Endothelial cell of umbilical vein (primary cell): ENCODE measurements around the gene GABBR2. TPM values are rescaled to one million over a fixed set of nuclear protein-coding genes. Genes with fewer than 3 reads are reported as not detected.

Experiments
- BruUV-seq: library from RNA; stranded (reverse); fragments of 400-500 nt; replicated peaks from 2 replicates; lab custom pipeline; 2021; lab: Mats Ljungman, UMichigan
- CTCF ChIA-PET: fragments of 300-600, 350-600 bp; sonication (Branson Sonifier 250); formaldehyde crosslinking; loops from one replicate; lab custom pipeline; 2021; ENCODE audit warnings: antibody characterized with exemption, inconsistent platforms; lab: Charles Lee
- POLR2A ChIA-PET: fragments of 300-600, 350-600 bp; sonication (Branson Sonifier 250); formaldehyde crosslinking; loops from one replicate; lab custom pipeline; 2021; ENCODE audit warnings: antibody characterized with exemption, inconsistent platforms; lab: Charles Lee
- DNase-seq: peaks from one replicate; pipeline ENCODE4 v3.0.0-alpha.2; 2011; ENCODE audit warnings: low read depth, low spot score
- FAIRE-seq: peaks from 2 replicates; lab custom pipeline; 2011; peaks lifted over from hg19 to GRCh38; lab: Jason Lieb, UNC
- H2AFZ ChIP-seq: 2 replicates; pipeline ENCODE4 v1.6.0; 2012; ENCODE audit warnings: low read depth, low read length, control low read depth, inconsistent platforms
- H3K27ac ChIP-seq: 2 replicates; pipeline ENCODE4 v1.5.1; 2011; ENCODE audit warnings: low read depth, mild to moderate bottlenecking, control low read depth, low read length, moderate library complexity; ENCODE audit not compliant: insufficient read depth
- H3K27me3 ChIP-seq, 2 experiments: 2 replicates each; pipeline versions ENCODE4 v1.6.0 to v1.6.1; 2011; ENCODE audit warnings: low read length in 2 of 2, mixed read lengths in 1 of 2; ENCODE audit not compliant: control insufficient read depth in 2 of 2, insufficient read depth in 2 of 2
- H3K36me3 ChIP-seq, 2 experiments: 2 replicates in 1 of 2; 3 replicates in 1 of 2; pipeline ENCODE4 v1.5.1; 2011; ENCODE audit warnings: low read length in 2 of 2, mild to moderate bottlenecking in 1 of 2, moderate library complexity in 1 of 2; ENCODE audit not compliant: control insufficient read depth in 2 of 2, insufficient read depth in 2 of 2; ENCODE audit errors: extremely low read depth in 1 of 2
- H3K4me1 ChIP-seq: 3 replicates; pipeline ENCODE4 v1.5.1; 2011; ENCODE audit warnings: mild to moderate bottlenecking, low read length; ENCODE audit not compliant: control insufficient read depth, insufficient read depth; ENCODE audit errors: extremely low read depth
- H3K4me2 ChIP-seq: 2 replicates; pipeline ENCODE4 v1.6.1; 2011; ENCODE audit warnings: low read length, control low read depth, mixed read lengths; ENCODE audit not compliant: insufficient read depth
- H3K4me3 ChIP-seq, 3 experiments: fragments of 200-600 bp in 1 of 3; sonication (generic), shearing (Covaris generic) in 1 of 3; replicated peaks in 1 of 3; 2 replicates each; pipeline ENCODE4 v1.5.1; 2011 to 2016; ENCODE audit warnings: control low read depth in 3 of 3, low read length in 3 of 3, mild to moderate bottlenecking in 2 of 3, inconsistent platforms in 1 of 3, low read depth in 1 of 3, moderate library complexity in 1 of 3; ENCODE audit not compliant: insufficient read depth in 1 of 3
- H3K79me2 ChIP-seq: 2 replicates; pipeline ENCODE4 v1.6.0; 2012; ENCODE audit warnings: low read length, inconsistent platforms; ENCODE audit not compliant: control insufficient read depth, insufficient read depth
- H3K9ac ChIP-seq: replicated peaks from 2 replicates; pipeline ENCODE3; 2011; ENCODE audit warnings: low read length, control low read depth; ENCODE audit not compliant: insufficient read depth; ENCODE audit errors: extremely low read depth
- H3K9me1 ChIP-seq: replicated peaks from 3 replicates; pipeline ENCODE4 v1.6.0; 2011; ENCODE audit warnings: mild to moderate bottlenecking, low read length; ENCODE audit not compliant: control insufficient read depth, insufficient read depth; ENCODE audit errors: extremely low read depth
- H3K9me3 ChIP-seq: replicated peaks from 2 replicates; pipeline ENCODE4 v1.5.1; 2012; ENCODE audit warnings: low read length, inconsistent platforms; ENCODE audit not compliant: control insufficient read depth, insufficient read depth
- H4K20me1 ChIP-seq: replicated peaks from 2 replicates; pipeline ENCODE3; 2011; ENCODE audit warnings: mild to moderate bottlenecking, low read length; ENCODE audit not compliant: control insufficient read depth, insufficient read depth; ENCODE audit errors: extremely low read depth
- CTCF ChIP-seq, 2 donors: IDR thresholded peaks; 1 replicate in 1 of 2; 2 replicates in 1 of 2; pipeline ENCODE4 v1.5.1; 2011; ENCODE audit warnings: low read length in 2 of 2, mild to moderate bottlenecking in 2 of 2, moderate library complexity in 2 of 2, control low read depth in 1 of 2, inconsistent platforms in 1 of 2, low read depth in 1 of 2; ENCODE audit not compliant: insufficient read depth in 1 of 2; ENCODE audit errors: extremely low read depth in 1 of 2
- EZH2 ChIP-seq: IDR thresholded peaks from 2 replicates; pipeline ENCODE4 v1.6.1; 2012; ENCODE audit warnings: borderline replicate concordance, low read depth, mild to moderate bottlenecking, moderate library complexity, low read length, inconsistent platforms; ENCODE audit not compliant: severe bottlenecking
- FOS ChIP-seq: IDR thresholded peaks from 2 replicates; pipeline ENCODE4 v1.6.1; 2011; ENCODE audit warnings: mild to moderate bottlenecking, low read length, moderate library complexity, borderline replicate concordance; ENCODE audit not compliant: insufficient read depth
- GATA2 ChIP-seq: IDR thresholded peaks from 2 replicates; pipeline ENCODE4 v1.7.0; 2011; ENCODE audit warnings: low read depth, mild to moderate bottlenecking, moderate library complexity, mixed read lengths, low read length; ENCODE audit not compliant: insufficient read length, insufficient read depth
- JUN ChIP-seq: IDR thresholded peaks from 2 replicates; pipeline ENCODE4 v1.6.1; 2011; ENCODE audit warnings: borderline replicate concordance, low read depth; ENCODE audit not compliant: insufficient read length, insufficient read depth
- MAX ChIP-seq: IDR thresholded peaks from 2 replicates; pipeline ENCODE4 v1.6.1; 2011; ENCODE audit not compliant: insufficient read depth, insufficient read length
- MYC ChIP-seq: IDR thresholded peaks from one replicate; pipeline ENCODE4 v1.6.1; 2011; ENCODE audit warnings: mild to moderate bottlenecking, low read depth, low read length
- POLR2A ChIP-seq: IDR thresholded peaks from 2 replicates; pipeline ENCODE4 v1.6.1; 2012; ENCODE audit warnings: low read depth, mild to moderate bottlenecking, control low read depth, low read length
- POLR2AphosphoS5 ChIP-seq: IDR thresholded peaks from 2 replicates; pipeline ENCODE4 v1.6.1; 2012; ENCODE audit warnings: low read depth, mild to moderate bottlenecking, control low read depth, low read length, moderate library complexity; ENCODE audit not compliant: insufficient read depth
- dilution Hi-C: fragments of 300-500 bp; cut with MboI; formaldehyde crosslinking; loops from one replicate; pipeline ENCODE4 v1.15.0; 2019; ENCODE audit warnings: low sequenced_read_pairs; ENCODE audit not compliant: extremely low pct_ligation_motif_present
- intact Hi-C: fragments of 100-400 bp; cut with micrococcal nuclease; formaldehyde crosslinking; loops from one replicate; pipeline ENCODE4 v1.10.0; 2022
- polyA plus RNA-seq, 4 experiments: library from polyadenylated mRNA; depleted of rRNA in 3 of 4; stranded (reverse) in 3 of 4; unstranded in 1 of 4; fragments of >200 nt; gene quantifications; 2 replicates each; pipeline versions ENCODE4 v1.2.1 to v1.2.3, GENCODE V29; 2011 to 2012; ENCODE audit warnings: missing spikeins in 1 of 4
- total RNA-seq: library from RNA; stranded (reverse); gene quantifications from 2 replicates; pipeline ENCODE4 v1.2.3, GENCODE V29; 2021

GABBR2 gene
- total and polyA plus RNA-seq, 2 donors (not counting 3 experiments of a cell fraction or from before 2014, with no cell fraction given): 1.1 to 9.2 TPM

GRCh38 chr9:98306384-98307145 is 402.2 kb downstream of the GABBR2 start:
- Histone ChIP-seq H3K36me3 (no peaks in the 10 kb centered on the region), H3K27me3 (no peaks in the 10 kb centered on the region), H3K9me1 (no peaks in the 10 kb centered on the region), H3K9me3 (no peaks in the 10 kb centered on the region), H3K4me2 (no peak overlapping the region), H3K79me2 (no peaks in the 10 kb centered on the region), H3K9ac (no peak overlapping the region), H2AFZ (no peak overlapping the region), H4K20me1 (no peaks in the 10 kb centered on the region), H3K4me3 (no peak overlapping the region), H3K4me1 (peaks cover 3% of the 10 kb centered on the region), H3K27ac (no peak overlapping the region)
- TF ChIP-seq JUN (no peak), MAX (no peak), EZH2 (no peak), POLR2A (no peak), FOS (no peak), CTCF (IDR thresholded peaks at IDR 0.05; ENCODE audit: extremely low read depth in 1 of 2, insufficient read depth in 1 of 2, low read depth in 1 of 2, low read length in 2 of 2) (no peak), POLR2AphosphoS5 (no peak), GATA2 (no peak), MYC (no peak)
- CTCF ChIA-PET: interaction anchor here (1.2 kb wide), 1 partner anchor 469 kb away, joined by 8 read pairs; no protein-coding TSS in a partner anchor
- DNase-seq (no peak), FAIRE-seq (peak; percentile 28)
- POLR2A ChIA-PET: no interaction called here
- intact Hi-C loops: no loop called here
- dilution Hi-C loops: no loop called here
- no TSS peak for BruUV-seq
